ENCODE measurements around the gene OSBPL6.

OSBPL6 gene

GRCh38 chr2:178267660-178268059 lies 73.3 kb downstream of the OSBPL6 start:
- Histone ChIP-seq H3K27me3 (ENCODE audit: control insufficient read depth, insufficient read depth, low read length) (no peaks in the 10 kb centered on the region), H3K9ac (ENCODE audit: low read length) (no peak overlapping the region), H3K36me3 (ENCODE audit: control insufficient read depth, insufficient read depth, low read length) (no peaks in the 10 kb centered on the region), H3K4me1 (ENCODE audit: control insufficient read depth, insufficient read depth, low read length) (no peaks in the 10 kb centered on the region), H3K9me3 (ENCODE audit: control insufficient read depth, low read length) (no peaks in the 10 kb centered on the region), H3K4me3 (ENCODE audit: low read length) (no peak overlapping the region)

GRCh38 chr2:178268435-178268834 lies 74.1 kb downstream of the OSBPL6 start:
- Histone ChIP-seq H3K9me3 (ENCODE audit: control insufficient read depth, low read length) (no peaks in the 10 kb centered on the region), H3K36me3 (ENCODE audit: control insufficient read depth, insufficient read depth, low read length) (no peaks in the 10 kb centered on the region), H3K4me3 (ENCODE audit: low read length) (no peak overlapping the region), H3K27me3 (ENCODE audit: control insufficient read depth, insufficient read depth, low read length) (no peaks in the 10 kb centered on the region), H3K9ac (ENCODE audit: low read length) (no peak overlapping the region), H3K4me1 (ENCODE audit: control insufficient read depth, insufficient read depth, low read length) (no peaks in the 10 kb centered on the region)

GRCh38 chr2:178269438-178270224 lies 75.3 kb downstream of the OSBPL6 start:
- H3K36me3 ChIP-seq (ENCODE audit: control insufficient read depth, insufficient read depth, low read length): no peaks in the 10 kb centered on the region
- no peak overlapping the region for H3K9ac ChIP-seq (ENCODE audit: low read length)
- H3K4me3 ChIP-seq (ENCODE audit: low read length): no peak overlapping the region
- no peaks in the 10 kb centered on the region for H3K27me3 ChIP-seq (ENCODE audit: control insufficient read depth, insufficient read depth, low read length)
- H3K9me3 ChIP-seq (ENCODE audit: control insufficient read depth, low read length): no peaks in the 10 kb centered on the region
- H3K4me1 ChIP-seq (ENCODE audit: control insufficient read depth, insufficient read depth, low read length): peaks cover 6% of the 10 kb centered on the region

- Histone ChIP-seq H3K4me3 (ENCODE audit: low read length) (no peak overlapping the region), H3K27me3 (ENCODE audit: control insufficient read depth, insufficient read depth, low read length) (no peaks in the 10 kb centered on the region), H3K9me3 (ENCODE audit: control insufficient read depth, low read length) (no peaks in the 10 kb centered on the region), H3K9ac (ENCODE audit: low read length) (no peak overlapping the region), H3K36me3 (ENCODE audit: control insufficient read depth, insufficient read depth, low read length) (no peaks in the 10 kb centered on the region), H3K4me1 (ENCODE audit: control insufficient read depth, insufficient read depth, low read length) (peaks cover 6% of the 10 kb centered on the region)
These were observed 76.0 kb downstream of the OSBPL6 start for GRCh38 chr2:178270338-178270737.

GRCh38 chr2:178271094-178271493 lies 76.8 kb downstream of the OSBPL6 start:
- Histone ChIP-seq H3K4me1 (ENCODE audit: control insufficient read depth, insufficient read depth, low read length) (peaks cover 6% of the 10 kb centered on the region), H3K27me3 (ENCODE audit: control insufficient read depth, insufficient read depth, low read length) (no peaks in the 10 kb centered on the region), H3K4me3 (ENCODE audit: low read length) (no peak overlapping the region), H3K9me3 (ENCODE audit: control insufficient read depth, low read length) (no peaks in the 10 kb centered on the region), H3K36me3 (ENCODE audit: control insufficient read depth, insufficient read depth, low read length) (no peaks in the 10 kb centered on the region), H3K9ac (ENCODE audit: low read length) (no peak overlapping the region)

- Histone ChIP-seq H3K9ac (ENCODE audit: low read length) (no peak overlapping the region), H3K9me3 (ENCODE audit: control insufficient read depth, low read length) (no peaks in the 10 kb centered on the region), H3K36me3 (ENCODE audit: control insufficient read depth, insufficient read depth, low read length) (no peaks in the 10 kb centered on the region), H3K27me3 (ENCODE audit: control insufficient read depth, insufficient read depth, low read length) (no peaks in the 10 kb centered on the region), H3K4me3 (ENCODE audit: low read length) (no peak overlapping the region), H3K4me1 (ENCODE audit: control insufficient read depth, insufficient read depth, low read length) (peaks cover 6% of the 10 kb centered on the region)
These were observed 77.5 kb downstream of the OSBPL6 start for GRCh38 chr2:178271629-178272333.

- no peaks in the 10 kb centered on the region for H3K36me3 ChIP-seq (ENCODE audit: control insufficient read depth, insufficient read depth, low read length)
- peaks cover 6% of the 10 kb centered on the region for H3K4me1 ChIP-seq (ENCODE audit: control insufficient read depth, insufficient read depth, low read length)
- no peak overlapping the region for H3K9ac ChIP-seq (ENCODE audit: low read length)
- no peaks in the 10 kb centered on the region for H3K27me3 ChIP-seq (ENCODE audit: control insufficient read depth, insufficient read depth, low read length)
- no peak overlapping the region for H3K4me3 ChIP-seq (ENCODE audit: low read length)
- H3K9me3 ChIP-seq (ENCODE audit: control insufficient read depth, low read length): no peaks in the 10 kb centered on the region
These were observed 79.6 kb downstream of the OSBPL6 start for GRCh38 chr2:178273787-178274360.

GRCh38 chr2:178275600-178275999 lies 81.3 kb downstream of the OSBPL6 start:
- Histone ChIP-seq H3K9ac (ENCODE audit: low read length) (no peak overlapping the region), H3K27me3 (ENCODE audit: control insufficient read depth, insufficient read depth, low read length) (no peaks in the 10 kb centered on the region), H3K9me3 (ENCODE audit: control insufficient read depth, low read length) (no peaks in the 10 kb centered on the region), H3K36me3 (ENCODE audit: control insufficient read depth, insufficient read depth, low read length) (no peaks in the 10 kb centered on the region), H3K4me1 (ENCODE audit: control insufficient read depth, insufficient read depth, low read length) (peaks cover 6% of the 10 kb centered on the region), H3K4me3 (ENCODE audit: low read length) (no peak overlapping the region)

- Histone ChIP-seq H3K27me3 (ENCODE audit: control insufficient read depth, insufficient read depth, low read length) (no peaks in the 10 kb centered on the region), H3K9me3 (ENCODE audit: control insufficient read depth, low read length) (no peaks in the 10 kb centered on the region), H3K4me1 (ENCODE audit: control insufficient read depth, insufficient read depth, low read length) (peaks cover 6% of the 10 kb centered on the region), H3K36me3 (ENCODE audit: control insufficient read depth, insufficient read depth, low read length) (no peaks in the 10 kb centered on the region), H3K9ac (ENCODE audit: low read length) (no peak overlapping the region), H3K4me3 (ENCODE audit: low read length) (no peak overlapping the region)
These were observed 83.5 kb downstream of the OSBPL6 start for GRCh38 chr2:178277741-178278197.

- H3K4me3 ChIP-seq (ENCODE audit: low read length): no peak overlapping the region
- H3K36me3 ChIP-seq (ENCODE audit: control insufficient read depth, insufficient read depth, low read length): no peaks in the 10 kb centered on the region
- H3K4me1 ChIP-seq (ENCODE audit: control insufficient read depth, insufficient read depth, low read length): peaks cover under 1% of the 10 kb centered on the region
- no peaks in the 10 kb centered on the region for H3K27me3 ChIP-seq (ENCODE audit: control insufficient read depth, insufficient read depth, low read length)
- no peak overlapping the region for H3K9ac ChIP-seq (ENCODE audit: low read length)
- H3K9me3 ChIP-seq (ENCODE audit: control insufficient read depth, low read length): no peaks in the 10 kb centered on the region
These were observed 84.8 kb downstream of the OSBPL6 start for GRCh38 chr2:178279142-178279541.

- Histone ChIP-seq H3K27me3 (ENCODE audit: control insufficient read depth, insufficient read depth, low read length) (no peaks in the 10 kb centered on the region), H3K9me3 (ENCODE audit: control insufficient read depth, low read length) (no peaks in the 10 kb centered on the region), H3K4me1 (ENCODE audit: control insufficient read depth, insufficient read depth, low read length) (no peaks in the 10 kb centered on the region), H3K9ac (ENCODE audit: low read length) (no peak overlapping the region), H3K36me3 (ENCODE audit: control insufficient read depth, insufficient read depth, low read length) (no peaks in the 10 kb centered on the region), H3K4me3 (ENCODE audit: low read length) (no peak overlapping the region)
These were observed 85.3 kb downstream of the OSBPL6 start for GRCh38 chr2:178279636-178280035.

GRCh38 chr2:178280244-178280852 lies 86.0 kb downstream of the OSBPL6 start:
- Histone ChIP-seq H3K36me3 (ENCODE audit: control insufficient read depth, insufficient read depth, low read length) (no peaks in the 10 kb centered on the region), H3K9me3 (ENCODE audit: control insufficient read depth, low read length) (no peaks in the 10 kb centered on the region), H3K4me3 (ENCODE audit: low read length) (no peak overlapping the region), H3K4me1 (ENCODE audit: control insufficient read depth, insufficient read depth, low read length) (no peaks in the 10 kb centered on the region), H3K27me3 (ENCODE audit: control insufficient read depth, insufficient read depth, low read length) (no peaks in the 10 kb centered on the region), H3K9ac (ENCODE audit: low read length) (no peak overlapping the region)
